ENCODE data around the gene FJX1.

FJX1 gene

DNA sequence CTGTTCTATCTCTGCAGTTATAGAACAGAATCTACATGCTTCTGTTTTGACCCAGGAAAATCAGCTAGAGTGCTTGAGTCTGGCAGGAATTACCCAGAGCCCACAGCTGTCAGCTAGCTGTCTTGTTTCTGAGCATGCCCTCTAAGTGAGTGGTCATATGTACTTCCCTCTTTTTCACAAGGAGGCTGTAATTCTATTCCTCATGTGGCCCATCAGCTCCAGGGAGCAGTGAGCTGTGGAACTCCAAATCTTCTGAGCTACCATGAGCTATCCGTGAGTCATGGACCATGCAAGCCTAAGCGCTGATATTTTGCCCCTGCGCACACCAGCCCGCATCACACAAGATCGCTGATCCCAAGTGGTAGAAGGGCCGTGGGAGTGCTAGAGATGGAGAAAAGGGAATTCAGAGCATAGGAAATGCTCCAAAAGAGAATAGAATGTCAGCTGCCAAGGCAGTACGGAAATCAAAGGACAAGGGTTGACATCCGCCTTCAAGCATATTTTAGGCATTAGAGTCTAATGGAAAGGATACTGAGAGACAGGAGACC, 5.4 kb downstream of the FJX1 start:
- Histone ChIP-seq H2AFZ (ENCODE audit: low read depth, low read length) (no peak overlapping the region), H3K79me2 (ENCODE audit: low read length) (peaks cover 11% of the 10 kb centered on the region), H3K4me1 (ENCODE audit: low read length) (peaks cover 16% of the 10 kb centered on the region), H3K4me2 (ENCODE audit: low read length) (no peak overlapping the region), H3K9ac (ENCODE audit: low read length) (no peak overlapping the region), H3K27ac (ENCODE audit: low read length) (no peak overlapping the region), H3K36me3 (replicated peaks; ENCODE audit: low read depth, low read length) (peaks cover 16% of the 10 kb centered on the region), H3K27me3 (ENCODE audit: low read depth, low read length) (no peaks in the 10 kb centered on the region), H4K20me1 (ENCODE audit: insufficient read depth, low read length) (no peaks in the 10 kb centered on the region), H3K9me3 (ENCODE audit: insufficient read depth, low read length) (no peaks in the 10 kb centered on the region), H3K4me3 (ENCODE audit: low read length) (no peak overlapping the region)
- TF ChIP-seq, protein P1, sequence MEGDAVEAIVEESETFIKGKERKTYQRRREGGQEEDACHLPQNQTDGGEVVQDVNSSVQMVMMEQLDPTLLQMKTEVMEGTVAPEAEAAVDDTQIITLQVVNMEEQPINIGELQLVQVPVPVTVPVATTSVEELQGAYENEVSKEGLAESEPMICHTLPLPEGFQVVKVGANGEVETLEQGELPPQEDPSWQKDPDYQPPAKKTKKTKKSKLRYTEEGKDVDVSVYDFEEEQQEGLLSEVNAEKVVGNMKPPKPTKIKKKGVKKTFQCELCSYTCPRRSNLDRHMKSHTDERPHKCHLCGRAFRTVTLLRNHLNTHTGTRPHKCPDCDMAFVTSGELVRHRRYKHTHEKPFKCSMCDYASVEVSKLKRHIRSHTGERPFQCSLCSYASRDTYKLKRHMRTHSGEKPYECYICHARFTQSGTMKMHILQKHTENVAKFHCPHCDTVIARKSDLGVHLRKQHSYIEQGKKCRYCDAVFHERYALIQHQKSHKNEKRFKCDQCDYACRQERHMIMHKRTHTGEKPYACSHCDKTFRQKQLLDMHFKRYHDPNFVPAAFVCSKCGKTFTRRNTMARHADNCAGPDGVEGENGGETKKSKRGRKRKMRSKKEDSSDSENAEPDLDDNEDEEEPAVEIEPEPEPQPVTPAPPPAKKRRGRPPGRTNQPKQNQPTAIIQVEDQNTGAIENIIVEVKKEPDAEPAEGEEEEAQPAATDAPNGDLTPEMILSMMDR (IDR thresholded peaks at IDR 0.05; ENCODE audit: low read depth, low read length), result no peak

DNA sequence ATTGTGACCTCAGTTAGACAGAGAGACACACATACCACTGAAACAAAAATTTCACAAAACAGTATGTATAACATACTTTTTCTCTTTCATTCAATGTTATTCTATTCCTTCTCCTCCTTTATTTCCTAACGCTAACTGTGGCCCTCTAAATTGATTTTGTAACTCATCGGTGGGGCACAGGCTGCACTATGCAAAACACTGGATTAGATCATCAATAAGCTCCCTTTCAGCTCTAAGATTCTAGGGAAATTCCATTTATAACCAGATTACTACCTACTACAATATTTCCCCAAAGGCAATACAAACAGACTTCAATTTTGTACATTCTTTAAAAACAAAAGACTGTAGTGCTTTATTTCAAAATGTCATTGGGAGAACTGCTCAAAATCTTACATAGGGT, 6.1 kb downstream of the FJX1 start:
- no peak overlapping the region for H3K4me3 ChIP-seq (ENCODE audit: low read length)
- H3K4me2 ChIP-seq (ENCODE audit: low read length), result 0 out of 2 replicates have a peak overlapping the region, but pooled peaks have one; percentile 3
- no peak overlapping the region for H3K27ac ChIP-seq (ENCODE audit: low read length)
- no peak overlapping the region for H3K9ac ChIP-seq (ENCODE audit: low read length)
- TF ChIP-seq EZH2phosphoT487 (IDR thresholded peaks at IDR 0.05; ENCODE audit: low read depth), result no peak
- TF ChIP-seq, protein P1 (IDR thresholded peaks at IDR 0.05; ENCODE audit: low read depth, low read length), result no peak
- H3K9me3 ChIP-seq (ENCODE audit: insufficient read depth, low read length), result no peaks in the 10 kb centered on the region
- H3K4me1 ChIP-seq (ENCODE audit: low read length), result peaks cover 11% of the 10 kb centered on the region
- H3K79me2 ChIP-seq (ENCODE audit: low read length), result peaks cover 7% of the 10 kb centered on the region
- H3K36me3 ChIP-seq (replicated peaks; ENCODE audit: low read depth, low read length), result peaks cover 12% of the 10 kb centered on the region
- no peaks in the 10 kb centered on the region for H4K20me1 ChIP-seq (ENCODE audit: insufficient read depth, low read length)
- 0 out of 2 replicates have a peak, but pooled peaks cover 4% of the 10 kb centered on the region for H3K27me3 ChIP-seq (ENCODE audit: low read depth, low read length)
- no peak overlapping the region for H2AFZ ChIP-seq (ENCODE audit: low read depth, low read length)

DNA sequence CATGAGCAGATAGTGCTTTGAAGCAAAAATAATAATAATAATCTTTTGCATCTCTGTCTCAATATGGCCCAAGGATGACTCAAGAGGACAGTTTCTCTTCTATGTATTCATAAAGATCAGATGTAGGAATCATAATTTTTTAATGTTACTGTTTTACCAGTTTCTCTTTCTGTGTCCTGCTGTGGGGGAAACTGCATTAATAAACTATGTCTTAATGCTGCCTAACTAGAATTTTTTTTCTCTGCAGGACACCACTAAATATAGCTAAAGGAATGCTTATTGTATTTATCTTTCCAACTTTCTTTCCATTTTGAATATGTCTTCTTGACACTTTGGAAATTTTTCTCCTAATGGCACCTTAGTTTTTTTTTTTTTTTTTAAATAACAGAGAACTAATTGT, 6.5 kb downstream of the FJX1 start:
- H3K27ac ChIP-seq (ENCODE audit: low read length), result no peak overlapping the region
- peaks cover 9% of the 10 kb centered on the region for H3K4me1 ChIP-seq (ENCODE audit: low read length)
- TF ChIP-seq EZH2phosphoT487 (IDR thresholded peaks at IDR 0.05; ENCODE audit: low read depth), result no peak
- TF ChIP-seq, protein P1 (IDR thresholded peaks at IDR 0.05; ENCODE audit: low read depth, low read length), result no peak
- no peaks in the 10 kb centered on the region for H3K9me3 ChIP-seq (ENCODE audit: insufficient read depth, low read length)
- no peaks in the 10 kb centered on the region for H4K20me1 ChIP-seq (ENCODE audit: insufficient read depth, low read length)
- no peak overlapping the region for H3K4me3 ChIP-seq (ENCODE audit: low read length)
- H2AFZ ChIP-seq (ENCODE audit: low read depth, low read length), result no peak overlapping the region
- H3K27me3 ChIP-seq (ENCODE audit: low read depth, low read length), result peaks cover 8% of the 10 kb centered on the region; the same call in 1 of the 2 replicates
- peaks cover 2% of the 10 kb centered on the region for H3K79me2 ChIP-seq (ENCODE audit: low read length)
- H3K4me2 ChIP-seq (ENCODE audit: low read length), result 0 out of 2 replicates have a peak overlapping the region, but pooled peaks have one; percentile 3
- no peak overlapping the region for H3K9ac ChIP-seq (ENCODE audit: low read length)
- H3K36me3 ChIP-seq (replicated peaks; ENCODE audit: low read depth, low read length), result peaks cover 8% of the 10 kb centered on the region

DNA sequence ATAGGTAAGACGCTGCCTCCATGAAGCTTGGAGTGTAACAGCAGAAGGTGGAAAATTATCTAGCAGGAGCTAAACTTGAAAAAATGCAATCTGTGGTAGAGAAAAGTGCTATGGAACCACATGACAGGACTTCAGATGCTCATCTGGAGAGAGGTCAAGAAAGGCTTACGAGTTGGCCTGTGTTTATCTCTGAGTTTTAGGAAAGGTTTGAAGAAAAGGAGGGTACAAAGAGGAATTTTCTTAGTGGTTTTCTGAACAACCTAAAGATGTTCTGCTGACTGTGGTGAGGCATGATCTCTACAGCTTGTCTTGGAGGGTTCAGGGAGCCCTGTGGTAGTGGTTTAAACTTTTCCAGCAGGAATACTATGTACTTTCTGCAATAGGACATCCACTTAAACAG, 8.2 kb downstream of the FJX1 start:
- no peaks in the 10 kb centered on the region for H3K79me2 ChIP-seq (ENCODE audit: low read length)
- H3K4me3 ChIP-seq (ENCODE audit: low read length), result no peak overlapping the region
- H3K36me3 ChIP-seq (replicated peaks; ENCODE audit: low read depth, low read length), result no peaks in the 10 kb centered on the region
- H3K27me3 ChIP-seq (ENCODE audit: low read depth, low read length), result peaks cover 14% of the 10 kb centered on the region
- H3K9ac ChIP-seq (ENCODE audit: low read length), result no peak overlapping the region
- H4K20me1 ChIP-seq (ENCODE audit: insufficient read depth, low read length), result no peaks in the 10 kb centered on the region
- H3K9me3 ChIP-seq (ENCODE audit: insufficient read depth, low read length), result no peaks in the 10 kb centered on the region
- no peak overlapping the region for H3K27ac ChIP-seq (ENCODE audit: low read length)
- TF ChIP-seq, protein P1 (IDR thresholded peaks at IDR 0.05; ENCODE audit: low read depth, low read length), result no peak
- TF ChIP-seq EZH2phosphoT487 (IDR thresholded peaks at IDR 0.05; ENCODE audit: low read depth), result no peak
- H3K4me1 ChIP-seq (ENCODE audit: low read length), result peaks cover 9% of the 10 kb centered on the region
- no peak overlapping the region for H2AFZ ChIP-seq (ENCODE audit: low read depth, low read length)
- H3K4me2 ChIP-seq (ENCODE audit: low read length), result no peak overlapping the region
